Brain microvascular endothelial cell (primary cell): Measurements from ENCODE around the gene FARSB.

Experiments
- DNase-seq: peaks from one replicate; pipeline ENCODE4 v3.0.0-alpha.2; 2020
- H3K27ac ChIP-seq: fragments of 250-450 bp; sonication (Bioruptor Pico); 2 replicates; pipeline ENCODE4 v1.5.1; 2020; ENCODE audit warnings: mild to moderate bottlenecking, moderate library complexity
- H3K27me3 ChIP-seq: fragments of 250-450 bp; sonication (Bioruptor Pico); replicated peaks from 2 replicates; pipeline ENCODE4 v1.5.1; 2020; ENCODE audit warnings: mild to moderate bottlenecking
- H3K36me3 ChIP-seq: fragments of 250-450 bp; sonication (Bioruptor Pico); replicated peaks from 2 replicates; pipeline ENCODE4 v1.5.1; 2020; ENCODE audit warnings: mild to moderate bottlenecking
- H3K4me3 ChIP-seq: 2 replicates; pipeline ENCODE4 v1.5.1; 2011; ENCODE audit warnings: low read depth, mild to moderate bottlenecking, control low read depth, low read length, moderate library complexity
- CTCF ChIP-seq: IDR thresholded peaks from 2 replicates; pipeline ENCODE4 v1.5.1; 2011; ENCODE audit warnings: low read depth, mild to moderate bottlenecking, moderate library complexity, low read length, control low read depth, inconsistent platforms; ENCODE audit errors: missing control alignments
- in situ Hi-C: cut with HindIII; loops from 2 replicates; pipeline ENCODE4 v1.10.0; 2017; ENCODE audit warnings: low sequenced_read_pairs, low pct_ligation_motif_present

Gene FARSB

GRCh38 chr2:222683805-222684204 lies 27.9 kb upstream of the FARSB start:
- Histone ChIP-seq H3K27me3 (no peaks in the 10 kb centered on the region), H3K36me3 (no peaks in the 10 kb centered on the region), H3K27ac (no peak overlapping the region), H3K4me3 (no peak overlapping the region)
- no peak for TF ChIP-seq CTCF
- DNase-seq: no peak
- in situ Hi-C loops: no loop called here

- Histone ChIP-seq H3K4me3 (no peak overlapping the region), H3K27ac (no peak overlapping the region), H3K27me3 (no peaks in the 10 kb centered on the region), H3K36me3 (no peaks in the 10 kb centered on the region)
- in situ Hi-C loops: no loop called here
- TF ChIP-seq CTCF: peak; percentile 49
- peak; percentile 14 for DNase-seq
Observed at GRCh38 chr2:222677981-222678380, 22.1 kb upstream of the FARSB start.

- no peak overlapping the region for H3K4me3 ChIP-seq
- H3K27ac ChIP-seq: no peak overlapping the region
- peaks cover 3% of the 10 kb centered on the region for H3K27me3 ChIP-seq
- no peaks in the 10 kb centered on the region for H3K36me3 ChIP-seq
- TF ChIP-seq CTCF: no peak
- no peak for DNase-seq
- in situ Hi-C loops: no loop called here
Observed at GRCh38 chr2:222673883-222674282, 18.0 kb upstream of the FARSB start.

GRCh38 chr2:222673273-222673672 lies 17.4 kb upstream of the FARSB start:
- no peak for TF ChIP-seq CTCF

GRCh38 chr2:222672068-222672401 lies 16.1 kb upstream of the FARSB start:
- in situ Hi-C loops: no loop called here
- Histone ChIP-seq H3K4me3 (peak overlapping the region; percentile 50), H3K27me3 (peaks cover 3% of the 10 kb centered on the region), H3K27ac (no peak overlapping the region), H3K36me3 (no peaks in the 10 kb centered on the region)
- no peak for DNase-seq
- TF ChIP-seq CTCF: no peak

More at GRCh38 chr2:222673273-222673672, 17.4 kb upstream of the FARSB start:
- Histone ChIP-seq H3K36me3 (no peaks in the 10 kb centered on the region), H3K4me3 (no peak overlapping the region), H3K27ac (no peak overlapping the region), H3K27me3 (peaks cover 3% of the 10 kb centered on the region)
- no peak for DNase-seq
- in situ Hi-C loops: no loop called here

GRCh38 chr2:222671259-222672067 lies 15.6 kb upstream of the FARSB start, which contains the start of gene MOGAT1:
TSS of gene MOGAT1 (plus strand) at chr2:222671658. CDS start at chr2:222671786, 128 bp downstream.
- peak within 1 kb of the TSS; percentile 50 for H3K4me3 ChIP-seq
- no peaks in the 10 kb centered on the region for H3K36me3 ChIP-seq
- DNase-seq: no peak
- peaks cover 3% of the 10 kb centered on the region for H3K27me3 ChIP-seq
- in situ Hi-C loops: no loop called here
- H3K27ac ChIP-seq: no peak within 1 kb of the TSS
- TF ChIP-seq CTCF: peak; percentile 26
